Tibial nerve (tissue), 4 donors: ENCODE results near the gene SORCS2.

ENCODE experiments used
- EP300 ChIP-seq, 2 donors: sonication (generic); formaldehyde crosslinking; IDR thresholded peaks; one replicate each; pipeline ENCODE4 v1.6.1; 2017; ENCODE audit warnings: antibody characterized with exemption in 2 of 2, mild to moderate bottlenecking in 1 of 2
- POLR2A ChIP-seq, 2 donors: fragments of 450-650 bp; IDR thresholded peaks; one replicate each; pipeline ENCODE4 v1.6.1; 2017; ENCODE audit warnings: antibody characterized with exemption in 2 of 2, mild to moderate bottlenecking in 2 of 2, moderate library complexity in 2 of 2
- TF ChIP-seq, protein P1 (sequence below), 5 experiments: fragments of 200-600 bp in 3 of 5; fragments of 450-650 bp in 2 of 5; sonication (generic) in 3 of 5; IDR thresholded peaks; one replicate each; pipeline ENCODE4 v1.5.1; 2016 to 2019; ENCODE audit warnings: antibody characterized with exemption in 5 of 5, mild to moderate bottlenecking in 3 of 5, moderate library complexity in 2 of 5

DNA sequence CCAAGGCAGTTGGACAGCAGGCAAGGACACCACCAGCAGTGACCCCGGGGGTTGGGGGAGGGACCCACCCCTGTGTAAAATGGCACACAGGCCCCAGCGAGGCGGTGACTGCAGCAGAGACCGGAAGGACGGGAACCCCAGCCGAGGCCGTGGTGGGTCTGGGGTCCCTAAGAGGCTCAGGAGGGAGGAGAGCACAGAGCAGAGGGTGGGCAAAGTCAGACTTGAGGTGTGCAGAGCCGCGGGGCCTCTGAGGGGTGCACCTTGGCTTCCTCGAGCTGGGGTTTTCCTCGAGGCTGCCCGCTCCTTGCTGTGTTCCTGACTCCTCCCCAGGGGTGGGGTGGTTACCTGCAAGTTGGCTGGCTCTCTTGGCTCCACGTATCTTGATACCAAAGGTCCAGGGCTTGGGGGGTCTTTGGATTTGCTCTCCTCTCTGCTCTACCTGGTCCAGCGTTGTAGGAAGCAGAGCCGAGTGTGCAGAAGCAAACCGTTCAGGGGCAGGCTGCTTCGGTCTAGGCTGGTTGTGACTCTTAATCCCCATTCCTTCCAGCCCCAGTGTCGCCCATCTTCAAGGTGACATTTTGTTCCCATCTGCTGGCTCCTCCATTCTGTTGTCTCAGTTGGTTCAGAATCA, 37.9 kb upstream of the SORCS2 start:
- TF ChIP-seq, protein P1, sequence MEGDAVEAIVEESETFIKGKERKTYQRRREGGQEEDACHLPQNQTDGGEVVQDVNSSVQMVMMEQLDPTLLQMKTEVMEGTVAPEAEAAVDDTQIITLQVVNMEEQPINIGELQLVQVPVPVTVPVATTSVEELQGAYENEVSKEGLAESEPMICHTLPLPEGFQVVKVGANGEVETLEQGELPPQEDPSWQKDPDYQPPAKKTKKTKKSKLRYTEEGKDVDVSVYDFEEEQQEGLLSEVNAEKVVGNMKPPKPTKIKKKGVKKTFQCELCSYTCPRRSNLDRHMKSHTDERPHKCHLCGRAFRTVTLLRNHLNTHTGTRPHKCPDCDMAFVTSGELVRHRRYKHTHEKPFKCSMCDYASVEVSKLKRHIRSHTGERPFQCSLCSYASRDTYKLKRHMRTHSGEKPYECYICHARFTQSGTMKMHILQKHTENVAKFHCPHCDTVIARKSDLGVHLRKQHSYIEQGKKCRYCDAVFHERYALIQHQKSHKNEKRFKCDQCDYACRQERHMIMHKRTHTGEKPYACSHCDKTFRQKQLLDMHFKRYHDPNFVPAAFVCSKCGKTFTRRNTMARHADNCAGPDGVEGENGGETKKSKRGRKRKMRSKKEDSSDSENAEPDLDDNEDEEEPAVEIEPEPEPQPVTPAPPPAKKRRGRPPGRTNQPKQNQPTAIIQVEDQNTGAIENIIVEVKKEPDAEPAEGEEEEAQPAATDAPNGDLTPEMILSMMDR (IDR thresholded peaks at IDR 0.05) = no peak
- TF ChIP-seq POLR2A (IDR thresholded peaks at IDR 0.05) = no peak
- no peak for TF ChIP-seq EP300 (IDR thresholded peaks at IDR 0.05)
